Measurements from ENCODE around the gene ECE2.

Gene ECE2

GRCh38 chr3:184275961-184276910 is at the start of gene ECE2:
ECE2 (plus strand) TSS chr3:184276022; CDS start chr3:184276154, 132 bp downstream.
- DNase-seq = no peak

- peak; percentile 40 for DNase-seq
Measured at GRCh38 chr3:184227481-184227935, 48.3 kb upstream of the ECE2 start.

GRCh38 chr3:184228376-184229137 is 47.3 kb upstream of the ECE2 start:
- DNase-seq = no peak

- DNase-seq = peak; percentile 76
Measured at GRCh38 chr3:184229394-184230080, 46.3 kb upstream of the ECE2 start, which contains the start of gene VWA5B2. VWA5B2 (plus strand) TSS chr3:184229585; CDS start chr3:184230529, 944 bp downstream.

- no peak for DNase-seq
Measured at GRCh38 chr3:184230081-184230602, 45.7 kb upstream of the ECE2 start.

- DNase-seq = no peak
Measured at GRCh38 chr3:184230603-184231528, 45.0 kb upstream of the ECE2 start.

- no peak for DNase-seq
Measured at GRCh38 chr3:184231671-184232070, 44.2 kb upstream of the ECE2 start.

- DNase-seq = no peak
Measured at GRCh38 chr3:184233127-184233843, 42.5 kb upstream of the ECE2 start.

GRCh38 chr3:184234224-184234623 is 41.6 kb upstream of the ECE2 start:
- DNase-seq = no peak

GRCh38 chr3:184234671-184235380 is 41.0 kb upstream of the ECE2 start:
- no peak for DNase-seq

GRCh38 chr3:184235381-184236032 is 40.3 kb upstream of the ECE2 start:
- DNase-seq = no peak

- no peak for DNase-seq
Measured at GRCh38 chr3:184236033-184236410, 39.8 kb upstream of the ECE2 start.

- no peak for DNase-seq
Measured at GRCh38 chr3:184236636-184237035, 39.2 kb upstream of the ECE2 start.

- no peak for DNase-seq
Measured at GRCh38 chr3:184237211-184237610, 38.6 kb upstream of the ECE2 start.

GRCh38 chr3:184237807-184238206 is 38.0 kb upstream of the ECE2 start:
- DNase-seq = no peak

GRCh38 chr3:184238246-184238818 is 37.5 kb upstream of the ECE2 start:
- no peak for DNase-seq

- DNase-seq = no peak
Measured at GRCh38 chr3:184239221-184239620, 36.6 kb upstream of the ECE2 start.

GRCh38 chr3:184239708-184240107 is 36.1 kb upstream of the ECE2 start:
- DNase-seq = no peak

GRCh38 chr3:184240384-184241140 is 35.3 kb upstream of the ECE2 start:
- no peak for DNase-seq
